ENCODE results near the gene MATN1. TPM values are rescaled to one million over a fixed set of nuclear protein-coding genes. Genes with fewer than 3 reads are reported as not detected.

MATN1 gene
- total and polyA plus RNA-seq, 2 of the 4 experiments (the other 2 are of a cell fraction): 0.27 TPM; not detected in 1

DNA sequence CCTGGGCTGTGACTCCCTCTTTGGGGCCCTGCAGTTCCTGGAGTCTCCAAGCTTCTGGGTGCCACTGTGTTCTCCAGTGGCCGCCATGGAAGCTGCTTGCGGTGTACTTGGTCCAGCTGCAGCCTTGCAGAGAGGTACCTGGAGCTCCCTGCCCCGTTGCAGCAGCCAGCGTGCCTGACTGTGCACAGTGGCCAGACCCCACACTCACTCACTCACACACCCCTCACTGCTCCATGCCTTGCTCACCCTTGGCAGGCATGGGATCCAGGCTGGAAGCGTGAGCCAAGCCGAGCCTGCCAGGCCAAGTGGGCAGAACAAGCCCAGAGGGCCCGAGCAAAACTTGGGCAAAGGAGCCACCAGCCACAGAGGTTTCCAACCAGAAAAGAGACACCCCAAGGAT, 43.0 kb downstream of the MATN1 start:
- H3K18ac ChIP-seq (ENCODE audit: low read depth, low read length): no peak overlapping the region
- H3K4me3 ChIP-seq (ENCODE audit: insufficient read depth, low read depth, low read length): no peak overlapping the region
- H3K79me1 ChIP-seq (ENCODE audit: low read depth in 1 of 2, low read length in 2 of 2): no peaks in the 10 kb centered on the region
- no peak overlapping the region for H4K91ac ChIP-seq (ENCODE audit: insufficient read depth, low read depth, low read length)
- no peak overlapping the region for H4K8ac ChIP-seq (ENCODE audit: low read depth in 2 of 2, low read length in 2 of 2)
- H3K4ac ChIP-seq (ENCODE audit: low read depth, low read length): no peak overlapping the region
- H4K5ac ChIP-seq (ENCODE audit: low read depth, low read length): no peak overlapping the region
- H3K36me3 ChIP-seq (ENCODE audit: control insufficient read depth, insufficient read depth, low read length): no peaks in the 10 kb centered on the region
- ATAC-seq (ENCODE audit: low read depth): no peak
- H3K9ac ChIP-seq (ENCODE audit: low read depth, low read length): no peak overlapping the region
- H3K23ac ChIP-seq (ENCODE audit: low read depth, low read length): no peak overlapping the region
- H2BK5ac ChIP-seq (ENCODE audit: low read depth, low read length, poor library complexity, severe bottlenecking): no peak overlapping the region
- peaks cover 31% of the 10 kb centered on the region for H3K27me3 ChIP-seq (ENCODE audit: control insufficient read depth, insufficient read depth, low read length)
- no peak overlapping the region for H3K27ac ChIP-seq (ENCODE audit: insufficient read depth, low read length)
- CTCF ChIA-PET: no interaction called here
- H4K20me1 ChIP-seq (ENCODE audit: insufficient read depth, low read length): no peaks in the 10 kb centered on the region
- dilution Hi-C loops (cut with HindIII; ENCODE audit: low sequenced_read_pairs, unreplicated experiment) (no loop called here), intact Hi-C loops (cut with micrococcal nuclease) (no loop called here), in situ Hi-C loops (cut with MboI; ENCODE audit: low sequenced_read_pairs) (no loop called here)
- H3K4me2 ChIP-seq (ENCODE audit: low read depth, low read length): no peak overlapping the region
- no peak overlapping the region for H2BK15ac ChIP-seq (ENCODE audit: low read depth, low read length)
- H3K4me1 ChIP-seq (ENCODE audit: control insufficient read depth, insufficient read depth, low read length): no peaks in the 10 kb centered on the region
- H3K14ac ChIP-seq (replicated peaks; ENCODE audit: low read depth, low read length): no peak overlapping the region
- TF ChIP-seq RAD21 (IDR thresholded peaks at IDR 0.05; ENCODE audit: low read length) (no peak), CEBPB (IDR thresholded peaks at IDR 0.05; ENCODE audit: low read depth, low read length) (no peak), CHD1 (IDR thresholded peaks at IDR 0.05; ENCODE audit: low read depth, low read length) (no peak), RFX5 (IDR thresholded peaks at IDR 0.05; ENCODE audit: low read depth, low read length) (no peak), POLR2A (IDR thresholded peaks at IDR 0.05; ENCODE audit: low read depth, low read length) (no peak), BHLHE40 (IDR thresholded peaks at IDR 0.05; ENCODE audit: low read depth, low read length) (no peak), FOS (IDR thresholded peaks at IDR 0.05; ENCODE audit: low read depth, low read length) (no peak)
- BruUV-seq (replicated peaks): no TSS peak
- no peak overlapping the region for H2BK20ac ChIP-seq (ENCODE audit: low read depth, low read length)
- no peak overlapping the region for H2AK9ac ChIP-seq (replicated peaks; ENCODE audit: low read depth, low read length, poor library complexity)
- H2AFZ ChIP-seq (replicated peaks; ENCODE audit: low read length, poor library complexity): no peak overlapping the region
- H3K9me3 ChIP-seq (ENCODE audit: control insufficient read depth, insufficient read depth, low read length): peaks cover 3% of the 10 kb centered on the region; the same call in 1 of the 2 replicates
- H3K56ac ChIP-seq (ENCODE audit: extremely low read depth, insufficient read depth, low read length): no peak overlapping the region
- WGBS, 2 experiments (ENCODE audit: extremely low coverage in 2 of 2, insufficient read length in 1 of 2): 0% methylated on average over 1 of the region's 7 CpGs; no CpG with 5 or more reads in 1 of the 2 experiments
- H3K9me1 ChIP-seq (ENCODE audit: insufficient read depth, low read length): no peaks in the 10 kb centered on the region
- H2BK120ac ChIP-seq (ENCODE audit: low read depth, low read length): no peak overlapping the region
- POLR2A ChIA-PET (ENCODE audit: unreplicated experiment): no interaction called here
- DNase-seq: no peak
- H2AK5ac ChIP-seq (ENCODE audit: low read depth, low read length): no peak overlapping the region

Measured in IMR-90 (cell line).